Neural cell (in vitro differentiated cells): ENCODE measurements around the gene CADM1. TPM values are rescaled to one million over a fixed set of nuclear protein-coding genes. Genes with fewer than 3 reads are reported as not detected.

ENCODE experiments used
- H2AFZ ChIP-seq: fragments of 200-600, 300-800 bp; sonication (generic), shearing (Covaris generic); 2 replicates; pipeline ENCODE4 v1.6.0; 2014; ENCODE audit warnings: low read depth, mild to moderate bottlenecking, antibody characterized with exemption, low read length, moderate library complexity
- H3F3A ChIP-seq: fragments of 200-600 bp; shearing (Covaris generic); 2 replicates; pipeline ENCODE4 v1.6.1; 2016; ENCODE audit warnings: mild to moderate bottlenecking, moderate library complexity, mixed read lengths, antibody characterized with exemption, low read length; ENCODE audit not compliant: insufficient read depth, poor library complexity, severe bottlenecking
- H3K27ac ChIP-seq: fragments of 200-600, 300-800 bp; sonication (generic), shearing (Covaris generic); 2 replicates; pipeline ENCODE4 v1.5.1; 2014; ENCODE audit warnings: mild to moderate bottlenecking, low read length, moderate library complexity
- H3K27me3 ChIP-seq: fragments of 300-800, 200-600 bp; sonication (generic), shearing (Covaris generic); 2 replicates; pipeline ENCODE4 v1.6.0; 2014; ENCODE audit warnings: mild to moderate bottlenecking, low read depth, low read length, moderate library complexity; ENCODE audit not compliant: insufficient read depth
- H3K36me3 ChIP-seq: fragments of 300-800, 200-600 bp; sonication (generic), shearing (Covaris generic); 2 replicates; pipeline ENCODE4 v1.5.1; 2014; ENCODE audit warnings: mild to moderate bottlenecking, antibody characterized with exemption, low read length, moderate library complexity; ENCODE audit not compliant: insufficient read depth
- H3K4me2 ChIP-seq: fragments of 300-800, 200-600 bp; sonication (generic), shearing (Covaris generic); 2 replicates; pipeline ENCODE4 v1.6.0; 2014; ENCODE audit warnings: mild to moderate bottlenecking, low read length
- H3K4me3 ChIP-seq: fragments of 300-800, 200-600 bp; sonication (generic), shearing (Covaris generic); 2 replicates; pipeline ENCODE4 v1.5.1; 2014; ENCODE audit warnings: mild to moderate bottlenecking, low read length, moderate library complexity
- H3K79me2 ChIP-seq: fragments of 200-600 bp; shearing (Covaris generic); replicated peaks from 2 replicates; pipeline ENCODE4 v1.6.0; 2014; ENCODE audit warnings: mild to moderate bottlenecking, low read length, moderate library complexity; ENCODE audit not compliant: insufficient read depth
- H3K9ac ChIP-seq: fragments of 300-800, 200-600 bp; sonication (generic), shearing (Covaris generic); 2 replicates; pipeline ENCODE4 v1.6.1; 2016; ENCODE audit warnings: mild to moderate bottlenecking, low read length, mixed read lengths
- H3K9me2 ChIP-seq: fragments of 200-600 bp; shearing (Covaris generic); 2 replicates; pipeline ENCODE4 v1.6.1; 2016; ENCODE audit warnings: mild to moderate bottlenecking, low read length, mixed read lengths; ENCODE audit not compliant: insufficient read depth
- H3K9me3 ChIP-seq: fragments of 200-600, 300-800 bp; sonication (generic), shearing (Covaris generic); 2 replicates; pipeline ENCODE4 v1.6.1; 2016; ENCODE audit warnings: mild to moderate bottlenecking, mixed run types, low read length, moderate library complexity, mixed read lengths
- H4K20me1 ChIP-seq: fragments of 200-600 bp; shearing (Covaris generic); 2 replicates; pipeline ENCODE4 v1.6.1; 2016; ENCODE audit warnings: mild to moderate bottlenecking, mixed run types; ENCODE audit not compliant: insufficient read depth
- CTCF ChIP-seq: fragments of 450-650 bp; IDR thresholded peaks from 2 replicates; pipeline ENCODE4 v1.5.1; 2014; ENCODE audit warnings: antibody characterized with exemption, mild to moderate bottlenecking, moderate library complexity; ENCODE audit not compliant: poor library complexity, severe bottlenecking
- EP300 ChIP-seq: fragments of 450-650 bp; conservative IDR thresholded peaks from 2 replicates; pipeline ENCODE4 v1.6.1; 2014; ENCODE audit warnings: antibody characterized with exemption, mild to moderate bottlenecking, moderate library complexity; ENCODE audit not compliant: poor library complexity, severe bottlenecking
- EZH2 ChIP-seq: fragments of 200-600, 300-800 bp; shearing (Covaris generic), sonication (generic); IDR thresholded peaks from 2 replicates; pipeline ENCODE4 v1.6.1; 2014; ENCODE audit warnings: antibody characterized with exemption, low read length, borderline replicate concordance, mild to moderate bottlenecking; ENCODE audit not compliant: insufficient read depth, poor library complexity, severe bottlenecking
- MXI1 ChIP-seq: fragments of 450-650 bp; conservative IDR thresholded peaks from 2 replicates; pipeline ENCODE4 v1.6.1; 2014; ENCODE audit warnings: antibody characterized with exemption, mild to moderate bottlenecking; ENCODE audit not compliant: poor library complexity, severe bottlenecking
- POLR2AphosphoS5 ChIP-seq: IDR thresholded peaks from 2 replicates; pipeline ENCODE4 v1.6.1; 2012
- RAD21 ChIP-seq: fragments of 450-650 bp; conservative IDR thresholded peaks from 2 replicates; pipeline ENCODE4 v1.6.1; 2014; ENCODE audit warnings: antibody characterized with exemption, mild to moderate bottlenecking, moderate library complexity
- REST ChIP-seq: IDR thresholded peaks from 2 replicates; pipeline ENCODE4 v1.6.1; 2012; ENCODE audit warnings: borderline replicate concordance
- SMC3 ChIP-seq: fragments of 450-650 bp; conservative IDR thresholded peaks from 2 replicates; pipeline ENCODE4 v1.6.1; 2014; ENCODE audit warnings: antibody characterized with exemption, mild to moderate bottlenecking, moderate library complexity; ENCODE audit not compliant: poor library complexity
- TAF1 ChIP-seq: IDR thresholded peaks from 2 replicates; pipeline ENCODE4 v1.6.1; 2012; ENCODE audit warnings: low read depth
- polyA plus RNA-seq: library from polyadenylated mRNA; depleted of rRNA; stranded (reverse); fragments of >200 nt; gene quantifications from 2 replicates; pipeline ENCODE4 v1.2.3, GENCODE V29; 2014

Gene CADM1
- polyA plus RNA-seq, 1 donor from 2014 or later = 92.1 TPM

GRCh38 chr11:115447273-115447864 is 56.8 kb downstream of the CADM1 start:
- no peaks in the 10 kb centered on the region for H4K20me1 ChIP-seq
- no peaks in the 10 kb centered on the region for H3K9me2 ChIP-seq
- peaks cover 7% of the 10 kb centered on the region for H3K9me3 ChIP-seq
- no peak overlapping the region for H3K9ac ChIP-seq
- H3K36me3 ChIP-seq = peaks cover 4% of the 10 kb centered on the region
- no peak overlapping the region for H3K27ac ChIP-seq
- H3K4me3 ChIP-seq = no peak overlapping the region
- no peaks in the 10 kb centered on the region for H3K27me3 ChIP-seq
- H2AFZ ChIP-seq = no peak overlapping the region
- H3K4me2 ChIP-seq = no peak overlapping the region
- TF ChIP-seq REST = no peak
- TF ChIP-seq POLR2AphosphoS5 = no peak
- no peak for TF ChIP-seq TAF1
- no peak for TF ChIP-seq SMC3
- no peak for TF ChIP-seq EP300
- TF ChIP-seq EZH2 = no peak
- TF ChIP-seq MXI1 = no peak
- no peak for TF ChIP-seq CTCF
- TF ChIP-seq RAD21 = no peak
- H3K79me2 ChIP-seq = peaks cover 17% of the 10 kb centered on the region
- H3F3A ChIP-seq = no peaks in the 10 kb centered on the region

- Histone ChIP-seq H3K9me2 (no peaks in the 10 kb centered on the region), H2AFZ (no peak overlapping the region), H3K4me2 (no peak overlapping the region), H3K9ac (no peak overlapping the region), H3K79me2 (peaks cover 19% of the 10 kb centered on the region), H3K27me3 (no peaks in the 10 kb centered on the region), H3K4me3 (no peak overlapping the region), H3K36me3 (peaks cover 4% of the 10 kb centered on the region), H3F3A (no peaks in the 10 kb centered on the region), H3K9me3 (peaks cover 7% of the 10 kb centered on the region), H4K20me1 (no peaks in the 10 kb centered on the region), H3K27ac (no peak overlapping the region)
- no peak for TF ChIP-seq TAF1
- TF ChIP-seq CTCF = no peak
- no peak for TF ChIP-seq MXI1
- TF ChIP-seq SMC3 = no peak
- no peak for TF ChIP-seq EZH2
- no peak for TF ChIP-seq POLR2AphosphoS5
- no peak for TF ChIP-seq RAD21
- no peak for TF ChIP-seq EP300
- no peak for TF ChIP-seq REST
These were observed 58.0 kb downstream of the CADM1 start for GRCh38 chr11:115446214-115446613.
